Neural crest cell (in vitro differentiated cells): ENCODE data around the gene TACC2. TPM values are rescaled to one million over a fixed set of nuclear protein-coding genes. Genes with fewer than 3 reads are reported as not detected.

Experiments
- DNase-seq: peaks from one replicate; pipeline ENCODE4 v3.0.0; 2021; ENCODE audit warnings: low read depth, mixed read lengths, low spot score
- H3K27ac Mint-ChIP-seq: one replicate; pipeline ENCODE4 v1.8.0; 2021; ENCODE audit warnings: mild to moderate bottlenecking, mixed read lengths; ENCODE audit not compliant: unreplicated experiment
- H3K27me3 Mint-ChIP-seq: 2 replicates; pipeline ENCODE4 v1.8.0; 2021; ENCODE audit warnings: low read depth, mild to moderate bottlenecking, mixed read lengths
- H3K36me3 Mint-ChIP-seq: 2 replicates; pipeline ENCODE4 v1.8.0; 2021; ENCODE audit warnings: low read depth, mild to moderate bottlenecking, mixed read lengths
- H3K4me1 Mint-ChIP-seq: 2 replicates; pipeline ENCODE4 v1.8.0; 2021; ENCODE audit warnings: mixed read lengths
- H3K4me3 Mint-ChIP-seq: one replicate; pipeline ENCODE4 v1.8.0; 2021; ENCODE audit warnings: mild to moderate bottlenecking, mixed read lengths
- H3K9me3 Mint-ChIP-seq: 2 replicates; pipeline ENCODE4 v1.8.0; 2021; ENCODE audit warnings: mixed read lengths
- total RNA-seq: library from RNA; stranded (reverse); gene quantifications from 2 replicates; pipeline ENCODE4 v1.2.1, GENCODE V29; 2021
- TF ChIP-seq, protein P1 (sequence below): fragments of 200-600 bp; sonication (generic); conservative IDR thresholded peaks from 2 replicates; pipeline ENCODE4 v1.5.0; 2021; ENCODE audit warnings: antibody characterized with exemption, mild to moderate bottlenecking

The TACC2 gene
- total RNA-seq, 1 donor from 2014 or later = 48.2 TPM

DNA sequence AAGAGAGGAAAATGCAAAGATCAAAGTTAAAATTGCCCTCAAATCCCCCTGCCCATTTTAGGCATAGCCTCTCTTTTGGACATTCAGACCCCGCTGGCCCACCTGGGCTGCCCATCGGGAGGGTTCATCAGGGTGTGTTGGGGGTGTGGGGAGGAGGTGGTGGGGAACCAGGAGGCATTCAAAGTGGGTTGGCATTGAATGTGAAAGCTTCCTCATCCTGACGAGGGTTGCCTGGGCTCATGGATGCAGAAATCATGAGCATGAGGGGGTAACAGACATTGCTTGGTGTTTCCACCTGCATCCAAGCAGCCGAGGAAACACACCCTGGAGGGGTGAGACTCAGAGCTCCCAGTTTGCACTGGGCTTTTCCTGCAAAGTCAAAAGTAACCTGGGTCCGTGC, 302.8 kb downstream of the TACC2 start:
- H3K36me3 Mint-ChIP-seq = no peaks in the 10 kb centered on the region
- peaks cover 3% of the 10 kb centered on the region for H3K27me3 Mint-ChIP-seq
- TF ChIP-seq, protein P1, sequence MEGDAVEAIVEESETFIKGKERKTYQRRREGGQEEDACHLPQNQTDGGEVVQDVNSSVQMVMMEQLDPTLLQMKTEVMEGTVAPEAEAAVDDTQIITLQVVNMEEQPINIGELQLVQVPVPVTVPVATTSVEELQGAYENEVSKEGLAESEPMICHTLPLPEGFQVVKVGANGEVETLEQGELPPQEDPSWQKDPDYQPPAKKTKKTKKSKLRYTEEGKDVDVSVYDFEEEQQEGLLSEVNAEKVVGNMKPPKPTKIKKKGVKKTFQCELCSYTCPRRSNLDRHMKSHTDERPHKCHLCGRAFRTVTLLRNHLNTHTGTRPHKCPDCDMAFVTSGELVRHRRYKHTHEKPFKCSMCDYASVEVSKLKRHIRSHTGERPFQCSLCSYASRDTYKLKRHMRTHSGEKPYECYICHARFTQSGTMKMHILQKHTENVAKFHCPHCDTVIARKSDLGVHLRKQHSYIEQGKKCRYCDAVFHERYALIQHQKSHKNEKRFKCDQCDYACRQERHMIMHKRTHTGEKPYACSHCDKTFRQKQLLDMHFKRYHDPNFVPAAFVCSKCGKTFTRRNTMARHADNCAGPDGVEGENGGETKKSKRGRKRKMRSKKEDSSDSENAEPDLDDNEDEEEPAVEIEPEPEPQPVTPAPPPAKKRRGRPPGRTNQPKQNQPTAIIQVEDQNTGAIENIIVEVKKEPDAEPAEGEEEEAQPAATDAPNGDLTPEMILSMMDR = no peak
- no peak overlapping the region for H3K27ac Mint-ChIP-seq
- H3K4me3 Mint-ChIP-seq = no peak overlapping the region
- no peak for DNase-seq
- H3K4me1 Mint-ChIP-seq = no peaks in the 10 kb centered on the region
- H3K9me3 Mint-ChIP-seq = no peaks in the 10 kb centered on the region

DNA sequence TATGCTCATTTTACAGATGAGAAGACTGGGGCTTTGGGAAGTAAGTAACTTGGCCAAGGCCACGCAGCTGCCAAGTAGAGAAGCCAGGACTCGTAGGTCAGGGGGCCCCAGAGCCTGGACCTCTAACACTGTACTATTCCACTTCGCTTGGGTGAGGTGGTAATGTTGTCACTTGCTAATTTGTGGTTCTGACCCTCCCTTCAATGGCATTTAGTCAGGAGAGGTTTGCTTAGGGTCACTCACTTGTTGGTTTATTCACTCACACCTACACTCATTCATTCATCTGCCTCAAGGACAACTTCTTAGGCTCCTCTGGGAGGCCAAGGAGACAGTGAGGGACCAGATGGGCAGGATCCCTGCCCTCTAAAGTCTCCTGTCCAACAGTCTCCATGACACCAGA, 303.4 kb downstream of the TACC2 start:
- H3K4me3 Mint-ChIP-seq = no peak overlapping the region
- no peak for DNase-seq
- no peak overlapping the region for H3K27ac Mint-ChIP-seq
- H3K36me3 Mint-ChIP-seq = no peaks in the 10 kb centered on the region
- H3K4me1 Mint-ChIP-seq = no peaks in the 10 kb centered on the region
- TF ChIP-seq, protein P1 = no peak
- peaks cover 3% of the 10 kb centered on the region for H3K27me3 Mint-ChIP-seq
- no peaks in the 10 kb centered on the region for H3K9me3 Mint-ChIP-seq

DNA sequence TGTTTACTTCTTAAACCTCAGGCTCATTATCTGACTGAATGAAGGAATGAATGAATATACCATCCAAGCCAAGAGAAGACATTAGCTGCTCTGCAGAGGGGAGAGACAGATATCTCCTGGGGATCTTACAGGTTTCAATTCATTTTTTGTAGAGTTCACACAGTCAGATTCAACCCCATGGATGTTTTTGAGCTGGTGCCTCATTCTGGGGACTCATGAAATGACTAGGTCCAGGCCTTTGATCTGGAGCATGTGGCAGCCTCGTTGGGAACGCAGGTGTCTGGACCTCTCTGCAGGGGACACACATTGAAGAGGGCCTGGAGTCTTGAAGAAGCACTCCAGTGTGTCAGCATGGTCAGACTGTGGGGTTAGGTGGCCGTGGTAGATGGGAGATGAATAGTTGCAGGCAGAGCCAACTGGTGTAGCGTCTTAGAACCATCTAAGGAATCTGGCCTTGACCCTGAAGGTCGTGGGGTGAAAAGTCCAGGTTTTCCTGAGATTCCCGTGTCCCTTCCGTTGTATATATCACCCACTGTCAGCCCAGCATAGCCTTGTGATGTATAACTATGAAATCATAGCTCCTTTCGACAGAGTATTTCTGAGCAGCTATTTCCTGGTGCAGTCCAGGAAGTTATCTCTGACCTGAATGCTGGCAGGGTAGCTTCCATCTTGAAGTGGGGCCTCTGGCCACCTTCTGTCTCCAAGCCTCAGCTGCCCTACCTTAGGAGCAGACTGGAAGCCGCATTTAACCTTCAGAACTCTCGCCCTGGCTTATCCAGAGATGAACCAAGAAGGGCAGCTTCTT, 304.4 kb downstream of the TACC2 start:
- no peaks in the 10 kb centered on the region for H3K36me3 Mint-ChIP-seq

DNA sequence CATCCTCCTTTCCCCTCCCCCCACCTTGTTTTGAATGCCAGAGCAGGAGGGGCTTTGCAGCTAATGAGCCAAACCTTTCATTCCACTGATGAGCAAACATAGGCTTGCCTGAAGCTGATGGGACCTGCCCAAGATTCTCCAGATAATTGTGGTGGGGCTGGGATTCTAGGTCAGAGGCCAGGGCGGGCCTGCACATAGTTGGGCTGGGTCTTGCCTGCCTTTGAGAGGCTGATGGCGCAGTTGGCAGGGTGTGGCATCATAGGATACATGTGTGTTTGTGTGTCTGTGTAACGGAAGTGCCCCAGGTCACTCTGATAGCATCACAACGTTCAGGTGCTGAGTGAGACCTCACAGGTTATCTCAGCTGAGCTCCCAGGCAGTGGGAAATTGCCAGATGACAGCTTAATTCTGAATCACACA, 305.0 kb downstream of the TACC2 start:
- Mint-ChIP-seq H3K4me3 (no peak overlapping the region), H3K36me3 (no peaks in the 10 kb centered on the region), H3K27ac (no peak overlapping the region), H3K4me1 (peaks cover 4% of the 10 kb centered on the region), H3K27me3 (peaks cover 6% of the 10 kb centered on the region), H3K9me3 (no peaks in the 10 kb centered on the region)
- TF ChIP-seq, protein P1 = no peak
- DNase-seq = no peak

More for the DNA sequence above, 304.4 kb downstream of the TACC2 start:
- H3K4me3 Mint-ChIP-seq = no peak overlapping the region
- H3K9me3 Mint-ChIP-seq = no peaks in the 10 kb centered on the region
- DNase-seq = no peak
- H3K27ac Mint-ChIP-seq = no peak overlapping the region
- TF ChIP-seq, protein P1 = no peak
- no peaks in the 10 kb centered on the region for H3K4me1 Mint-ChIP-seq
- peaks cover 3% of the 10 kb centered on the region for H3K27me3 Mint-ChIP-seq

DNA sequence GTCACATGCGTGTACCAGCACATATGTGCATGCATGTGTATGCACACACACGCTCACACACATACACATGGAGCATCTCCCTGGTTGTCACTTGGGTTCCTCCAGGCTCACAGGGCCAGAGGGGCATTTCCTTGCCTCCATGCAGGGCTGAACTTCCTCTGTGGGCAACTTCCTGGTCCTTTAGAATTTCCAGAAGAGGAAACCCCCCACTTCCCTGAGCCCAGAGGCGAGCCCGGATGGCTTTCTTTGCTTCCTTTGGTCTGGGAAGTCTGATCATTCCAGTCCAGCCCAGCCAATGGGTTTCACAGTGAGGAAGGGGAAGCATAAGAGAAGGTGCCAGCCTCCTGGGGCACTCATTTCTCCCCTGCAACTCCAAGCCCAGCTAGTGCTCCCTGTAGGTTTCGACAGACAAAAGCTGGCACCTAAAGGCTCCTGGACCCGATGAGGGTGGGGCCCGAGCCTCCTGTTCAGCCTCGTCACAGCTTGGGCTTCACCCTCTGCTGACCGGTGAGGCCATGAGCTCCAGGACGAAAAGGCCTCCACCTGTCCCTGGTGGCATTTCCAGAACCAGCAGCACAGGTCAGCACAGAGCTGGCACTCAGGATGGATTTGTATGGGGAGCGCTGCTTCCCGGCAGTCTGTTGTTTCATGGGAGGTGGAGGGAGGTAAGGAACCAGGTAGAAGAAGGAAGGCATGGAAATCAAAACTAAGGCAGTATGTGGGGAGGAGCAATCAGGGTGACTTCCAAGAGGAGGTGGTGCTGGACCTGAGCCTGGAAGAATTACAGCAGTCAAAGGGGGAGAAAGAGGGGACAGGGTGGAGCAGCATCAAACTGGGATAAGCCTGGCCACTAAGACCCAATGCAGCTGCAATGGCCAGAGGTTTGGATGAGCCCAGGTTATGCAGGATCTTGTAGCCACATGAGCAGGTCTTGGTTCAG, 305.8 kb downstream of the TACC2 start:
- Mint-ChIP-seq H3K4me3 (no peak overlapping the region), H3K4me1 (peaks cover 8% of the 10 kb centered on the region), H3K9me3 (no peaks in the 10 kb centered on the region), H3K36me3 (no peaks in the 10 kb centered on the region), H3K27ac (no peak overlapping the region), H3K27me3 (peaks cover 8% of the 10 kb centered on the region)
- TF ChIP-seq, protein P1 = no peak
- DNase-seq = no peak
